ENCODE measurements around the gene NEDD8. TPM values are rescaled to one million over a fixed set of nuclear protein-coding genes. Genes with fewer than 3 reads are reported as not detected.
A peak's percentile ranks its signal among the peaks of the same experiment; 100 is the strongest.

Gene NEDD8
- total RNA-seq, 2 donors from 2014 or later, result 128 to 243 TPM

- Mint-ChIP-seq H3K9me3 (no peaks in the 10 kb centered on the region), H3K27ac (peak overlapping the region; percentile 99), H3K4me1 (peaks cover 49% of the 10 kb centered on the region), H3K27me3 (no peaks in the 10 kb centered on the region), H3K4me3 (peak overlapping the region; percentile 98), H3K36me3 (ENCODE audit: low read depth) (peaks cover 58% of the 10 kb centered on the region)
- ATAC-seq (replicated peaks), result no peak
Observed at GRCh38 chr14:24194186-24194872, 37.8 kb downstream of the NEDD8 start.

GRCh38 chr14:24192933-24193332 lies 39.2 kb downstream of the NEDD8 start:
- Mint-ChIP-seq H3K9me3 (no peaks in the 10 kb centered on the region), H3K27ac (no peak overlapping the region), H3K36me3 (ENCODE audit: low read depth) (peaks cover 48% of the 10 kb centered on the region), H3K4me1 (peaks cover 43% of the 10 kb centered on the region), H3K27me3 (no peaks in the 10 kb centered on the region), H3K4me3 (no peak overlapping the region)
- no peak for ATAC-seq (replicated peaks)

DNA sequence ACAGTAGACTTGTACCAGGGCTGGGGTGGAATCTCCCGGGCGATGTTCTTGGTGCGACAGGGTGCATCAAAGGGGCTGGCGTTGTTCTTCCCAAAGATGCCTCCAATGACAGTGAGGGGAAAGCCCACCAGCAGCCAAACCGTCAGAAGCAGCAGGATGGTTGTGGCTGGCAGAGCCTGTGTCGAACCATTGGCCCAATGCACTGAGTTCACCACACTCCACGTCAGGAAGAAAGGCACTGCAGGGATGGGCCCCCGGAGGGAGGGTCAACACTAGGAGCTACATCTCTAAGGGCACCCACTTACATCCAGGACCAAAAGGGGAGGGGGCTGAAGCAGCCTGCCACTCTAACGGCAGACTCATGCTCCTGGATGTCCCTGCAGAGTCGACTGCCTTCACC lies 41.8 kb downstream of the NEDD8 start:
- peaks cover 55% of the 10 kb centered on the region for H3K36me3 Mint-ChIP-seq (ENCODE audit: low read depth)
- no peak for ATAC-seq (replicated peaks)
- no peaks in the 10 kb centered on the region for H3K9me3 Mint-ChIP-seq
- H3K27me3 Mint-ChIP-seq, result no peaks in the 10 kb centered on the region
- no peak overlapping the region for H3K4me3 Mint-ChIP-seq
- H3K4me1 Mint-ChIP-seq, result peaks cover 38% of the 10 kb centered on the region
- no peak overlapping the region for H3K27ac Mint-ChIP-seq

GRCh38 chr14:24189460-24189859 lies 42.7 kb downstream of the NEDD8 start:
- Mint-ChIP-seq H3K36me3 (ENCODE audit: low read depth) (peaks cover 65% of the 10 kb centered on the region), H3K4me1 (peaks cover 32% of the 10 kb centered on the region), H3K27me3 (no peaks in the 10 kb centered on the region), H3K9me3 (no peaks in the 10 kb centered on the region), H3K4me3 (peak overlapping the region; percentile 84), H3K27ac (peak overlapping the region; percentile 77)
- no peak for ATAC-seq (replicated peaks)

GRCh38 chr14:24189059-24189375 lies 43.1 kb downstream of the NEDD8 start:
- peaks cover 61% of the 10 kb centered on the region for H3K36me3 Mint-ChIP-seq (ENCODE audit: low read depth)
- no peaks in the 10 kb centered on the region for H3K27me3 Mint-ChIP-seq
- H3K4me3 Mint-ChIP-seq, result peak overlapping the region; percentile 84
- H3K27ac Mint-ChIP-seq, result peak overlapping the region; percentile 77
- no peaks in the 10 kb centered on the region for H3K9me3 Mint-ChIP-seq
- ATAC-seq (replicated peaks), result no peak
- peaks cover 28% of the 10 kb centered on the region for H3K4me1 Mint-ChIP-seq

- Mint-ChIP-seq H3K4me1 (peaks cover 25% of the 10 kb centered on the region), H3K27ac (peak within 1 kb of the TSS; percentile 77), H3K9me3 (no peaks in the 10 kb centered on the region), H3K4me3 (peak within 1 kb of the TSS; percentile 84), H3K27me3 (no peaks in the 10 kb centered on the region), H3K36me3 (ENCODE audit: low read depth) (peaks cover 61% of the 10 kb centered on the region)
- peak; percentile 98 for ATAC-seq (replicated peaks)
Observed at GRCh38 chr14:24188251-24189058, 43.7 kb downstream of the NEDD8 start, which contains the start of gene IPO4. Gene IPO4, minus strand, starts transcription at chr14:24188816. Its CDS starts 29 bp downstream, at chr14:24188787.

DNA sequence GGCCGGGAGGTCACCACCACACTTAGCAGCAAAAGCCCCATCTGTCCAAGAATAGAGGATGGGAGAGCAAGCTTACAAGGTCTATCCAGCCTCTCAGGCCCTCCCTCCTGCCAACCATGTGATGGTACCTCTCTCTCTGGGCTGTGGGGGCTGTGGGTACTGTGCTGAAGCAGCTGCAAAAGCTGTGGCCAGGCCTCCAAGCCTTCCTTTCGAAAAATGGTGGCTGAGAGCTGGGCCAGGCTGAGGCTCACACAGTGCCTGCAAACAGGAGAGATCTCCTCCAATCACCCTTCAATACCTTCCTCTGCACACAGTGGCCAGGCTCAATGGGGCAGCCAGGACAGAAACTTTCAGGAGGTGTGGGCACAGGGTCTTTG lies 44.6 kb downstream of the NEDD8 start:
- peaks cover 20% of the 10 kb centered on the region for H3K4me1 Mint-ChIP-seq
- peak overlapping the region; percentile 77 for H3K27ac Mint-ChIP-seq
- peak overlapping the region; percentile 84 for H3K4me3 Mint-ChIP-seq
- no peak for ATAC-seq (replicated peaks)
- H3K36me3 Mint-ChIP-seq (ENCODE audit: low read depth), result peaks cover 63% of the 10 kb centered on the region
- H3K27me3 Mint-ChIP-seq, result no peaks in the 10 kb centered on the region
- H3K9me3 Mint-ChIP-seq, result no peaks in the 10 kb centered on the region

GRCh38 chr14:24186831-24187538 lies 45.2 kb downstream of the NEDD8 start:
- peaks cover 63% of the 10 kb centered on the region for H3K36me3 Mint-ChIP-seq (ENCODE audit: low read depth)
- H3K27ac Mint-ChIP-seq, result peak overlapping the region; percentile 77

DNA sequence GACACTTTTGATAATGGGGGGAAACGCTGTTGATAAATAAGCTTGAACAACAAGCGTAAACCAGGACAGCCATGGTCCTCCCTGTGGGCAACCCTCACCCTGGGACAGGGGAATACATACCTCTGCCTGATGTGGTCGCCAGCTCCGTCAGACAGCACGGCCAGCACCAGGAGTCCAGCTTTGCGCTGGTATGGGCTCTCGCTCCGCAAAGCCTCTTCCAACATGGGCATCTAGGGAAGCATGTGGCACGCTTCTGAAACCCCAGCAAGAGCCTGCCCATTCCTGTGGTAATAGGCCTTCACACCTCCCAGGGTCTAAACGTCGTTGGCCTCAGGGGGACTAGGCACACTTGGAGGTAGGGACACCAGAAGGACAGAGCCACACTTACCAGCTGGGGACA lies 46.4 kb downstream of the NEDD8 start:
- no peak for ATAC-seq (replicated peaks)
- H3K9me3 Mint-ChIP-seq, result no peaks in the 10 kb centered on the region
- peaks cover 61% of the 10 kb centered on the region for H3K36me3 Mint-ChIP-seq (ENCODE audit: low read depth)
- H3K4me3 Mint-ChIP-seq, result no peak overlapping the region
- H3K27me3 Mint-ChIP-seq, result no peaks in the 10 kb centered on the region
- no peak overlapping the region for H3K27ac Mint-ChIP-seq
- H3K4me1 Mint-ChIP-seq, result peaks cover 15% of the 10 kb centered on the region

More at GRCh38 chr14:24186831-24187538, 45.2 kb downstream of the NEDD8 start:
- Mint-ChIP-seq H3K4me1 (peaks cover 15% of the 10 kb centered on the region), H3K27me3 (no peaks in the 10 kb centered on the region), H3K4me3 (peak overlapping the region; percentile 84), H3K9me3 (no peaks in the 10 kb centered on the region)
- no peak for ATAC-seq (replicated peaks)

DNA sequence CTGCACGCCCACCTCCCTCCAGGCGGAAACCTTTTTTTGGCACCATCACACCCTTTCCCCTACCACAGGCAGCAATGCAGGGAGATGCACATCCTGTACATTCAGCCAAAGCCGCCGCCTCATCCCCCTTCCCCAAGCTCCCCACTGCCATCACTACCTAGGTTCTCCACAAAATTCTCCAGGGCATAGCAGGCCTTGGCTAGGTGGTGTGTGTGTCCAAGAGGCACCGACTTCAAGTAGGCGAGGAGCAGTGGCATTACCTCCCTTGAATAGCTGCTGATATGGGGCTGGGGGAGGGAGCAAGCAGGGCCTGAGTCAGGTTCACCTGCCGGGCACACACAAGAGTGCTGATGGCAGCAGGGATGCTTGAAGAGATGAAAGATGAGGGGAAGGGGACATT lies 47.1 kb downstream of the NEDD8 start:
- Mint-ChIP-seq H3K27me3 (no peaks in the 10 kb centered on the region), H3K9me3 (no peaks in the 10 kb centered on the region), H3K27ac (no peak overlapping the region), H3K36me3 (ENCODE audit: low read depth) (peaks cover 62% of the 10 kb centered on the region), H3K4me1 (peaks cover 12% of the 10 kb centered on the region), H3K4me3 (no peak overlapping the region)
- ATAC-seq (replicated peaks), result no peak

DNA sequence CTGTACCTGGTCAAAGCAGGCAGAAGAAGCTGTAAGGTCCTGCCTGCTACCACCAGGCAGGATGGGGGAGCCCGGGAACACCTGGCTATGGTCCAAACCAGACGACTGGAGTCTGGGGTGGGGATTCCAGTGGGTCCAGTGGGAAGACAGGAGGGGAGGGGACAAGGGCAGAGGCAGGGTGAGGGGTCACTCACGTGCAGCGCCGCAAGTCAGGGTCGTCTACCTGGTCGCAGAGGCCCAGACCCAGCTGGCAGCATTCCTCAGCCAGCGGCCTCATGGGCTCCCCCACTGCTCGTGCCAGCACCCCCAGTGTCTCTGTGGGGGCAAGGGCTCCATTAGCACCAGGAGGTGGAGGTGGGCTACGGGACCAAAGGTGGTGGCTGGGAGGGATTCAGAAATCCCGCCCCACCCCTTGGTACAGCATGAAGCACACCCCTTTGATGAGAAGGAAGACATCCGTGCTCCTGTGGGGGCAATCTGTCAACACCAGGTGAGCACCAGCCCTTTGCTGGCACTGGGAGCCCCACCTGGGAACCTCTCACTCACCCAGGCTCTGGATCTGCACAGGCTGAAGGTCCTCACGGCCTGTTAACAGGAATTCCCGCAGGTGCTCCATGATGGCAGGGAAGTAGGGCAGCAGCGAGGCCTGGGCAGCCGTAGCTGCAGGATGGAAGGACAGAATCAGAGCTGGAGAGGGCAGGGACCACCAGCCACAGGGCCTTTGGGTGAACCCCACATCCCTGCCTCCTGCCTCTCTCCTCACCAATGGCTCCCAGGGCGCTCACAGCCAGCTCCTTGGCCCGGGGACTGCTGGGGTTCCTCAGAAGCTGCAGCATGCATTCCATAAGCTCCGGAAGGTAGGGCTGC lies 47.8 kb downstream of the NEDD8 start:
- no peak overlapping the region for H3K4me3 Mint-ChIP-seq
- peaks cover 9% of the 10 kb centered on the region for H3K4me1 Mint-ChIP-seq
- peaks cover 66% of the 10 kb centered on the region for H3K36me3 Mint-ChIP-seq (ENCODE audit: low read depth)
- ATAC-seq (replicated peaks), result no peak
- H3K9me3 Mint-ChIP-seq, result no peaks in the 10 kb centered on the region
- no peak overlapping the region for H3K27ac Mint-ChIP-seq
- H3K27me3 Mint-ChIP-seq, result no peaks in the 10 kb centered on the region

GRCh38 chr14:24183014-24183481 lies 49.1 kb downstream of the NEDD8 start:
- peaks cover 76% of the 10 kb centered on the region for H3K36me3 Mint-ChIP-seq (ENCODE audit: low read depth)

DNA sequence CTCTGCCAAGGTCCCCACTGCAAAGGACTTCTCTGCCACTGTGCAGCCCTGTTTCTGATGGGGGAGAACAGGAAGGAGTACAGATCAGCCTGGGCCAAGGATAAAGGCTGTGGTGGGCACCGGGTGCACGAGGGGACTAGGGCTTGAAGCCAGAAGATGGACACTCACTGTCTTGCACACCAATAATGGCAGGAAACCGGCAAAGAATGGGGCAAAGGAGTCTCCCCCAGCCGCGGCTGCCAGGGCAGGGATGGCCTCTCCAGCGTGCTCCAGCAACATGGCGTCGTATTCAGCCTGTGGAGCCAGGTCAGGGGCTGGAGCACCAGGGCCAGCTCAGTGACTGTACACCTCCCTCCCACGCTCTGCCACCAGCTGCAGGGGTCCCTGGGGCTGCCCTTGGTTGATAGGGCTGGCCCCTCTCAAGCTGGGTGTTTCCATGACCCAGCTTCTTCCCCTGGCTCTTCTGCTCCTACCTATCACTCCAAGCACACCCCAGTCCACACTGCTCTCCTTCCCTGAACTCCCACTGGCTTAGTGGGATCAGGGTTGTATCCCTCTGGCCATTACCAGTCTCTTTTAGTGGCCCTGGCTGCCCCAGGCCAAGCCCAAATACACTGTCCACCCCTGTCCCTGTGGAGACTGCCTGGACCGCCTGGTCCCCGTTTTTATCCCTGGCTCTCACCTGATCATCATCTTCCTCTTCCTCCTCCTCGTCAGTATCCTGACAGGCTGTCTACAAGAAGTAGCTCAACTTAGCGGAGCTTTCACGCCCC lies 49.9 kb downstream of the NEDD8 start:
- Mint-ChIP-seq H3K27ac (no peak overlapping the region), H3K27me3 (no peaks in the 10 kb centered on the region), H3K4me3 (no peak overlapping the region), H3K9me3 (no peaks in the 10 kb centered on the region), H3K4me1 (peaks cover 4% of the 10 kb centered on the region), H3K36me3 (ENCODE audit: low read depth) (peaks cover 82% of the 10 kb centered on the region)
- no peak for ATAC-seq (replicated peaks)

More at GRCh38 chr14:24183014-24183481, 49.1 kb downstream of the NEDD8 start:
- H3K27me3 Mint-ChIP-seq, result no peaks in the 10 kb centered on the region
- H3K4me1 Mint-ChIP-seq, result peaks cover 5% of the 10 kb centered on the region
- no peak overlapping the region for H3K4me3 Mint-ChIP-seq
- H3K27ac Mint-ChIP-seq, result peak overlapping the region; percentile 41
- ATAC-seq (replicated peaks), result no peak
- H3K9me3 Mint-ChIP-seq, result no peaks in the 10 kb centered on the region

All from activated T-helper 17 cell treated with anti-CD3 and anti-CD28 coated beads, Interleukin-2, amount 50 U/mL, for 72 hours (primary cell).